IPS-NIHi11 (cell line): ENCODE data around the gene MRTO4.
"Not testable (repeated sequence)": the region's sequence is repeated elsewhere in the genome, so short reads cannot be mapped to it uniquely, and the experiment has no call there.

Experiments
- DNase-seq: peaks from one replicate; pipeline ENCODE4 v3.0.0; 2012; ENCODE audit warnings: mixed read lengths, low spot score

The MRTO4 gene

GRCh38 chr1:19251305-19252196 is at the start of gene MRTO4, which contains the start of gene EMC1:
TSS of gene MRTO4 (plus strand) at chr1:19251805. CDS start at chr1:19251836, 31 bp downstream.
TSS of gene EMC1 (minus strand) at chr1:19251524. CDS start at chr1:19251509, 15 bp downstream.
- peak; percentile 98 for DNase-seq

GRCh38 chr1:19202396-19202795 is 49.2 kb upstream of the MRTO4 start:
- DNase-seq, result no peak

- no peak for DNase-seq
Observed at GRCh38 chr1:19203440-19203839, 48.2 kb upstream of the MRTO4 start.

- DNase-seq, result no peak
Observed at GRCh38 chr1:19204446-19205266, 46.9 kb upstream of the MRTO4 start.

GRCh38 chr1:19205403-19205802 is 46.2 kb upstream of the MRTO4 start:
- no peak for DNase-seq

GRCh38 chr1:19205845-19206244 is 45.8 kb upstream of the MRTO4 start:
- DNase-seq, result no peak

GRCh38 chr1:19206947-19207346 is 44.7 kb upstream of the MRTO4 start:
- no peak for DNase-seq

- DNase-seq, result no peak
Observed at GRCh38 chr1:19208710-19209438, 42.7 kb upstream of the MRTO4 start.

- DNase-seq, result peak; percentile 60
Observed at GRCh38 chr1:19209439-19209989, 42.1 kb upstream of the MRTO4 start.

- peak; percentile 95 for DNase-seq
Observed at GRCh38 chr1:19209990-19210771, 41.4 kb upstream of the MRTO4 start, which contains the start of gene UBR4. TSS of gene UBR4 (minus strand) at chr1:19210266. CDS start at chr1:19210248, 18 bp downstream.

GRCh38 chr1:19210772-19211549 is 40.6 kb upstream of the MRTO4 start:
- DNase-seq, result no peak

GRCh38 chr1:19212167-19212566 is 39.4 kb upstream of the MRTO4 start:
- no peak for DNase-seq

GRCh38 chr1:19213580-19213979 is 38.0 kb upstream of the MRTO4 start:
- no peak for DNase-seq

- not testable (repeated sequence) for DNase-seq
Observed at GRCh38 chr1:19216585-19216984, 35.0 kb upstream of the MRTO4 start.

GRCh38 chr1:19219451-19219850 is 32.2 kb upstream of the MRTO4 start:
- no peak for DNase-seq

GRCh38 chr1:19220080-19220846 is 31.3 kb upstream of the MRTO4 start:
- DNase-seq, result no peak

GRCh38 chr1:19220991-19221390 is 30.6 kb upstream of the MRTO4 start:
- no peak for DNase-seq

GRCh38 chr1:19222573-19222972 is 29.0 kb upstream of the MRTO4 start:
- DNase-seq, result no peak
